Measurements from ENCODE around the gene HOXB4. TPM values are rescaled to one million over a fixed set of nuclear protein-coding genes. Genes with fewer than 3 reads are reported as not detected.
A peak's percentile ranks its signal among the peaks of the same experiment; 100 is the strongest.

HOXB4 gene
- polyA plus RNA-seq, 1 experiment: 5.8 TPM

GRCh38 chr17:48576479-48577309, 1.5 kb downstream of the HOXB4 start:
- Histone ChIP-seq H3K27ac (ENCODE audit: low read depth, low read length) (peak overlapping the region; percentile 91), H3K27me3 (ENCODE audit: control insufficient read depth, insufficient read depth, low read length) (no peaks in the 10 kb centered on the region), H3K4me3 (ENCODE audit: low read depth, low read length) (peak overlapping the region; percentile 90), H3K9me3 (ENCODE audit: control insufficient read depth, insufficient read depth, low read length) (no peaks in the 10 kb centered on the region)
- POLR2A ChIA-PET: interaction anchor here (0.8 to 3.1 kb wide), 7 partner anchors 9 to 37 kb away, joined by 3 to 11 read pairs (median 3); no protein-coding TSS in a partner anchor
- DNase-seq (ENCODE audit: low read depth, low spot score): no peak
- no peak for TF ChIP-seq CTCF (IDR thresholded peaks at IDR 0.05; ENCODE audit: low read depth, low read length)
- CTCF ChIA-PET: interaction anchor here (0.7 kb wide), 1 partner anchor 231 kb away, joined by 4 read pairs; no protein-coding TSS in a partner anchor

GRCh38 chr17:48575673-48576478, 2.3 kb downstream of the HOXB4 start:
- POLR2A ChIA-PET: interaction anchor here (0.8 to 3.1 kb wide), 7 partner anchors 8 to 36 kb away, joined by 3 to 11 read pairs (median 3); no protein-coding TSS in a partner anchor
- CTCF ChIA-PET: interaction anchor here (0.7 kb wide), 1 partner anchor 230 kb away, joined by 4 read pairs; no protein-coding TSS in a partner anchor

GRCh38 chr17:48575066-48575582, 3.0 kb downstream of the HOXB4 start:
- Histone ChIP-seq H3K27ac (ENCODE audit: low read depth, low read length) (peak overlapping the region; percentile 91), H3K27me3 (ENCODE audit: control insufficient read depth, insufficient read depth, low read length) (no peaks in the 10 kb centered on the region), H3K4me3 (ENCODE audit: low read depth, low read length) (peak overlapping the region; percentile 90), H3K9me3 (ENCODE audit: control insufficient read depth, insufficient read depth, low read length) (no peaks in the 10 kb centered on the region)
- CTCF ChIA-PET: interaction anchor here (0.6 to 1.2 kb wide), 2 partner anchors 15 to 19 kb away, joined by 4 read pairs; no protein-coding TSS in a partner anchor
- DNase-seq (ENCODE audit: low read depth, low spot score): no peak
- no peak for TF ChIP-seq CTCF (IDR thresholded peaks at IDR 0.05; ENCODE audit: low read depth, low read length)
- POLR2A ChIA-PET: interaction anchor here (1.0 to 3.1 kb wide), 3 partner anchors 13 to 25 kb away, joined by 3 to 11 read pairs (median 10); no protein-coding TSS in a partner anchor

More at GRCh38 chr17:48575673-48576478, 2.3 kb downstream of the HOXB4 start:
- H3K9me3 ChIP-seq (ENCODE audit: control insufficient read depth, insufficient read depth, low read length): no peaks in the 10 kb centered on the region
- H3K4me3 ChIP-seq (ENCODE audit: low read depth, low read length): peak overlapping the region; percentile 90
- no peak for TF ChIP-seq CTCF (IDR thresholded peaks at IDR 0.05; ENCODE audit: low read depth, low read length)
- no peak for DNase-seq (ENCODE audit: low read depth, low spot score)
- H3K27me3 ChIP-seq (ENCODE audit: control insufficient read depth, insufficient read depth, low read length): no peaks in the 10 kb centered on the region
- H3K27ac ChIP-seq (ENCODE audit: low read depth, low read length): peak overlapping the region; percentile 91

GRCh38 chr17:48574505-48575065, 3.6 kb downstream of the HOXB4 start:
- H3K27me3 ChIP-seq (ENCODE audit: control insufficient read depth, insufficient read depth, low read length): no peaks in the 10 kb centered on the region
- DNase-seq (ENCODE audit: low read depth, low spot score): no peak
- no peak for TF ChIP-seq CTCF (IDR thresholded peaks at IDR 0.05; ENCODE audit: low read depth, low read length)
- peak overlapping the region; percentile 90 for H3K4me3 ChIP-seq (ENCODE audit: low read depth, low read length)
- H3K9me3 ChIP-seq (ENCODE audit: control insufficient read depth, insufficient read depth, low read length): no peaks in the 10 kb centered on the region
- peak overlapping the region; percentile 91 for H3K27ac ChIP-seq (ENCODE audit: low read depth, low read length)
- ChIA-PET CTCF (interaction anchor here (0.6 to 1.2 kb wide), 3 partner anchors 15 to 21 kb away, joined by 3 to 4 read pairs (median 4); no protein-coding TSS in a partner anchor), POLR2A (interaction anchor here (0.5 to 3.1 kb wide), 6 partner anchors 13 to 526 kb away, joined by 3 to 11 read pairs (median 5); partner anchors contain the start of gene NFE2L1)
